Vagina (tissue), 2 donors: ENCODE results near the gene SLC25A26. TPM values are rescaled to one million over a fixed set of nuclear protein-coding genes. Genes with fewer than 3 reads are reported as not detected.

ENCODE experiments used
- DNase-seq, 2 donors: peaks; one replicate each; pipeline ENCODE4 v3.0.0-alpha.2; 2017; ENCODE audit errors: extremely low spot score in 2 of 2
- H3K27ac ChIP-seq: fragments of 200-600 bp; sonication (generic); one replicate; pipeline ENCODE4 v1.5.1; 2019
- H3K27me3 ChIP-seq: fragments of 200-600 bp; sonication (generic); one replicate; pipeline ENCODE4 v1.5.1; 2019
- H3K36me3 ChIP-seq, 2 donors: fragments of 200-600 bp; sonication (generic); one replicate each; pipeline ENCODE4 v1.5.1; 2017 to 2019
- H3K4me1 ChIP-seq: fragments of 200-600 bp; sonication (generic); one replicate; pipeline ENCODE4 v1.5.1; 2019
- H3K4me3 ChIP-seq, 2 donors: fragments of 200-600 bp; sonication (generic); 1 replicate in 1 of 2; 2 replicates in 1 of 2; pipeline ENCODE4 v1.5.1; 2016 to 2019
- H3K9me3 ChIP-seq: fragments of 200-600 bp; sonication (generic); one replicate; pipeline ENCODE4 v1.5.1; 2019
- POLR2A ChIP-seq, 2 donors: fragments of 450-650 bp; IDR thresholded peaks; one replicate each; pipeline ENCODE4 v1.6.1; 2017; ENCODE audit warnings: antibody characterized with exemption in 2 of 2, mild to moderate bottlenecking in 2 of 2, moderate library complexity in 2 of 2
- POLR2AphosphoS5 ChIP-seq, 2 donors: sonication (generic); formaldehyde crosslinking; IDR thresholded peaks; one replicate each; pipeline ENCODE4 v1.9.0; 2017; ENCODE audit warnings: antibody characterized with exemption in 2 of 2, mild to moderate bottlenecking in 2 of 2, low read depth in 1 of 2; ENCODE audit not compliant: insufficient read depth in 1 of 2
- intact Hi-C: fragments of 100-400 bp; cut with DNase I; formaldehyde crosslinking; loops from one replicate; pipeline ENCODE4 v1.15.1; 2023
- total RNA-seq: library from RNA; depleted of rRNA; stranded (reverse); fragments of >200 nt; gene quantifications from one replicate; pipeline ENCODE4 v1.2.3, GENCODE V29; 2016
- TF ChIP-seq, protein P1 (sequence below), 3 experiments: fragments of 450-650 bp in 2 of 3; fragments of 200-600 bp in 1 of 3; sonication (generic) in 1 of 3; IDR thresholded peaks; one replicate each; pipeline ENCODE4 v1.5.1; 2017 to 2019; ENCODE audit warnings: antibody characterized with exemption in 3 of 3, mild to moderate bottlenecking in 2 of 3, moderate library complexity in 2 of 3

The SLC25A26 gene
- total RNA-seq, 1 donor from 2014 or later = 21.6 TPM

DNA sequence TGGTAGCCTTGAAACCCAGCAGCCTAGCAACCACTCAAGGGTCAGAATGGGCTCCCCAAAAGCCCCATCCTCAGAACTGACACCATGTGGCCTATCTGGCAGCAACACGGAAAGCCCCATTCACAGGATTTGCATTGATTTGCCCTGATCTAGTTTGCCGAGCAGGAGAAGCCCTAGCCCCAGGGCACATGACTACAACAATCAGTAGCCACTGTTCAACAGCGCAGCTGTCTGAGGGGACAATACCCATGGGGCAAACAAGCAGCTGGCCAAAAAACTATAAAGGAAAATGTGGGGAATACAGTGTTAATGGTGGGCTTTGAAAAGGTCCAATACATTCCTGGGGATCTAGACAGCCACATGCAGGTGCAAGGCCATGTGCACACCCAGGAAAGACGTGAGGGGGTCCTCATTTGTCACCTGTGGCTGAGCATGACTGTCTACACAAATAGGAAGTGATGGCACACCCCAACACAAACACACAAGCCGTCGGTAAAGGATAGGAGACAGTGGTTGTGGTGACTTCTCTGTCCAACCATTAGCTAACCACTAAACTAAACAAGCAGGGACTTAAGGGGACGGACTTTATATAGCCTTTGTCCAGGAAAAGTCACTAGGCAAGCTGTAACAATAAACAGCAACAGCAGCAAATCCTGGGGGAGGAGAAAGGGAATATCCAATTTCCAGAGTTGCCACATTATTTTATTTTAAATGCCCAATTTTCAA is 166.3 kb downstream of the SLC25A26 start:
- no peaks in the 10 kb centered on the region for H3K27me3 ChIP-seq
- no peak overlapping the region for H3K4me3 ChIP-seq
- H3K27ac ChIP-seq = no peak overlapping the region
- H3K9me3 ChIP-seq = no peaks in the 10 kb centered on the region
- TF ChIP-seq POLR2AphosphoS5 (IDR thresholded peaks at IDR 0.05; ENCODE audit: insufficient read depth in 1 of 2, low read depth in 1 of 2) = no peak
- TF ChIP-seq, protein P1, sequence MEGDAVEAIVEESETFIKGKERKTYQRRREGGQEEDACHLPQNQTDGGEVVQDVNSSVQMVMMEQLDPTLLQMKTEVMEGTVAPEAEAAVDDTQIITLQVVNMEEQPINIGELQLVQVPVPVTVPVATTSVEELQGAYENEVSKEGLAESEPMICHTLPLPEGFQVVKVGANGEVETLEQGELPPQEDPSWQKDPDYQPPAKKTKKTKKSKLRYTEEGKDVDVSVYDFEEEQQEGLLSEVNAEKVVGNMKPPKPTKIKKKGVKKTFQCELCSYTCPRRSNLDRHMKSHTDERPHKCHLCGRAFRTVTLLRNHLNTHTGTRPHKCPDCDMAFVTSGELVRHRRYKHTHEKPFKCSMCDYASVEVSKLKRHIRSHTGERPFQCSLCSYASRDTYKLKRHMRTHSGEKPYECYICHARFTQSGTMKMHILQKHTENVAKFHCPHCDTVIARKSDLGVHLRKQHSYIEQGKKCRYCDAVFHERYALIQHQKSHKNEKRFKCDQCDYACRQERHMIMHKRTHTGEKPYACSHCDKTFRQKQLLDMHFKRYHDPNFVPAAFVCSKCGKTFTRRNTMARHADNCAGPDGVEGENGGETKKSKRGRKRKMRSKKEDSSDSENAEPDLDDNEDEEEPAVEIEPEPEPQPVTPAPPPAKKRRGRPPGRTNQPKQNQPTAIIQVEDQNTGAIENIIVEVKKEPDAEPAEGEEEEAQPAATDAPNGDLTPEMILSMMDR (IDR thresholded peaks at IDR 0.05) = no peak
- peak; percentile 44 to 55 for DNase-seq
- H3K4me1 ChIP-seq = no peaks in the 10 kb centered on the region
- intact Hi-C loops = no loop called here
- peaks cover 0 to 41% of the 10 kb centered on the region in 2 donors for H3K36me3 ChIP-seq

GRCh38 chr3:66390013-66390412 is 169.2 kb downstream of the SLC25A26 start:
- DNase-seq = no peak
- peaks cover 22% of the 10 kb centered on the region for H3K4me1 ChIP-seq
- H3K36me3 ChIP-seq = peaks cover 0 to 12% of the 10 kb centered on the region in 2 donors
- no peak overlapping the region for H3K27ac ChIP-seq
- TF ChIP-seq POLR2AphosphoS5 (IDR thresholded peaks at IDR 0.05; ENCODE audit: insufficient read depth in 1 of 2, low read depth in 1 of 2) = no peak
- no peak for TF ChIP-seq POLR2A (IDR thresholded peaks at IDR 0.05)
- TF ChIP-seq, protein P1 (IDR thresholded peaks at IDR 0.05) = no peak
- no peak overlapping the region for H3K4me3 ChIP-seq
- H3K27me3 ChIP-seq = no peaks in the 10 kb centered on the region
- no peaks in the 10 kb centered on the region for H3K9me3 ChIP-seq
- intact Hi-C loops = no loop called here

DNA sequence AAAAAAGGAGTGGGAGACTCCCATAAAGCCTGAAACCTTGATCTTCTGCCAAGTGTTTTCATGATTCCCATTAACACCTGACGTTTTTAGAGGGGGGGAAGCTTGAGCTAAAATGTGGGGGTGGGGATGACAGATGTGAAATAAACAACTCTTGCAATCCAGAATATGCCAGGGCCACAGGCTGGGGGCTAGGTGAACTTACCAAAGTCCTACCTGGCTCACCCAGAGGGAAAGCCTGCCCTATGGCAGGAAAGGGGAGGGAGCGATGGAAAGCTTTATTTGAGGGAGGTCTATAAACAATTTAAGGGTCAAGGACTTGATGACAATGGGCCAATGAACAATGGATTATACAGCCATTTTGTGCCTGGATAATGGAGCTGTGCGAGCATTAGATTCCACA is 171.7 kb downstream of the SLC25A26 start:
- H3K36me3 ChIP-seq = no peaks in the 10 kb centered on the region

DNA sequence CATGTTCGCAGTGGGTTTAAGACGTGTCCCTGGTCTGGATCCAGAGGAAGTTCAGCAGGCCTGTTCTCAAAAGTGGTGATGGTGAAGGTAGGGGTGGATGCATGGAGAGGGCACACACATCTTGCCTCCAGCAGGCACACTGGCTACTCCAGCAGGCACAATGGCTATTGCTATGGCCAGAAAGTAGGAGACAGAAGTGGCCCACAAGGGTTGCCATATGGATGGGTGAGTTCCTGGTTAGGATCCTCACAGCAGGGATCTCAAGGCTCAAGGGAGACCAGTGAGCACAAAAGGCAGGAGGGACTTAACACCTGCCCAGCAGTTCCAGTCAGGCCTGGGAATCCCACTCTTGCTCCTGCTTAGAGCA is 172.1 kb downstream of the SLC25A26 start:
- TF ChIP-seq, protein P1 (IDR thresholded peaks at IDR 0.05) = no peak
- TF ChIP-seq POLR2AphosphoS5 (IDR thresholded peaks at IDR 0.05; ENCODE audit: insufficient read depth in 1 of 2, low read depth in 1 of 2) (no peak), POLR2A (IDR thresholded peaks at IDR 0.05) (no peak)
- no peak overlapping the region for H3K4me3 ChIP-seq
- H3K36me3 ChIP-seq = no peaks in the 10 kb centered on the region
- no peaks in the 10 kb centered on the region for H3K9me3 ChIP-seq
- peak overlapping the region; percentile 45 for H3K27ac ChIP-seq
- intact Hi-C loops = no loop called here
- no peak for DNase-seq
- H3K4me1 ChIP-seq = peaks cover 23% of the 10 kb centered on the region
- H3K27me3 ChIP-seq = no peaks in the 10 kb centered on the region

More for the DNA sequence above, 171.7 kb downstream of the SLC25A26 start:
- DNase-seq = no peak
- Histone ChIP-seq H3K9me3 (no peaks in the 10 kb centered on the region), H3K27ac (peak overlapping the region; percentile 45), H3K4me1 (peaks cover 22% of the 10 kb centered on the region), H3K27me3 (no peaks in the 10 kb centered on the region), H3K4me3 (no peak overlapping the region)
- TF ChIP-seq POLR2AphosphoS5 (IDR thresholded peaks at IDR 0.05; ENCODE audit: insufficient read depth in 1 of 2, low read depth in 1 of 2) (no peak), POLR2A (IDR thresholded peaks at IDR 0.05) (no peak)
- TF ChIP-seq, protein P1 (IDR thresholded peaks at IDR 0.05) = no peak
- intact Hi-C loops = no loop called here

GRCh38 chr3:66393333-66394005 is 172.7 kb downstream of the SLC25A26 start:
- Histone ChIP-seq H3K36me3 (no peaks in the 10 kb centered on the region), H3K27ac (peak overlapping the region; percentile 45), H3K9me3 (no peaks in the 10 kb centered on the region), H3K4me1 (peaks cover 28% of the 10 kb centered on the region), H3K4me3 (no peak overlapping the region), H3K27me3 (no peaks in the 10 kb centered on the region)
- no peak for TF ChIP-seq POLR2A (IDR thresholded peaks at IDR 0.05)
- peak in 1 of 2 donors; percentile 42 for TF ChIP-seq POLR2AphosphoS5 (IDR thresholded peaks at IDR 0.05; ENCODE audit: insufficient read depth in 1 of 2, low read depth in 1 of 2)
- intact Hi-C loops = no loop called here
- DNase-seq = no peak
